HG03558 (cell line): Measurements from ENCODE around the gene TMC8.

Experiments
- ATAC-seq: cut with Tn5 transposase; IDR thresholded peaks from one replicate; pipeline ENCODE4 v1.9.1; 2021; ENCODE audit warnings: moderate number of reproducible peaks; ENCODE audit not compliant: unreplicated experiment; ENCODE audit errors: extremely low read depth

TMC8 gene

DNA sequence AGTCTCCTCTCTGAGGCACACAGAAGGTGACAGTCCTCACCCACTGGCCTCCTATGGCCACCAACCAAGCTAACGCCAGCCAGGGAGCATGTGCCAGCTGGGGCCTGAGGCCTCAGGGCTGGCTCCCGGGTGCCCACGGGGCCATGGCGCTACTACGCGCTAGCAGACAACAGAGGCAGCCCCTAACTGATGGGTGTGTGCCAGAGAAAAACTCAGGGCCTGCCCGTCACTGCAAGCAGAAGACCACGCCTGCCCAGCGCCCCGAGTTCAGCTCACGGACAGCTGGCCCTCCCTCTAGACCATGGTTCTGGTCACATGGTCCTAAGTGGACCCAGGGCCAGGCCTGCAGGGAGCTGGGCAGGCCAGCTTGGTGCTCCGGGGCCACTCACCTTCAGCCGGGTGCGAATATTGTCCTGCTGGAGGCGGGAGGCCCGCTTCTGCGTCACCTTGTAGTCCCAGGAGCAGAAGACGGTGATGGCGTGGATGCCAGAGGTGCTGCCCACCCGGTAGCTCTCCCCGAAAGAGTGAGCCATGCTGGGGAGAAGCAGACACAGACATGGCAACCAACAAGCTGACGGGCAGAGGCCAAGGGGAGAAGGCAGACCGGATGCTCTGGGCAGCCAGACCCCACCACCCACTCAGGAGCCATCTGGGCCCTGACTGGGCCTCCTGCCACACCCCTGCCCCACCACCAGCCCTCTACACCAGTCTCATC lies 8.2 kb upstream of the TMC8 start:
- no peak for ATAC-seq

DNA sequence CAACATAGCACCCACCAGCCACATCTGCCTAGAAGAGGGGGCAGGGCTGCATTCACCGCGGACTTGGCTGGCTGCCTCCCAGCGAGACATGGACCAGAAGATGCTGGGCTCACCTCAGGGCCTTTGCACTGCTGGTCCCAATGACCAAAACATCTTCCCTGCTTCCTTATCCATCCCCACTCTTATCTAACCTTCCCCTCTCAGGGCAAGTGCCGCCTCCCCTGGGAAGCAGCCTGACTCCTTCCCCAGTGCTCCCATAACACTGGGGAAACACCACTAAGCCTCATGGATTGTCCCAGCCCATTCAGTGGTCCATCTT lies 7.7 kb upstream of the TMC8 start:
- no peak for ATAC-seq

DNA sequence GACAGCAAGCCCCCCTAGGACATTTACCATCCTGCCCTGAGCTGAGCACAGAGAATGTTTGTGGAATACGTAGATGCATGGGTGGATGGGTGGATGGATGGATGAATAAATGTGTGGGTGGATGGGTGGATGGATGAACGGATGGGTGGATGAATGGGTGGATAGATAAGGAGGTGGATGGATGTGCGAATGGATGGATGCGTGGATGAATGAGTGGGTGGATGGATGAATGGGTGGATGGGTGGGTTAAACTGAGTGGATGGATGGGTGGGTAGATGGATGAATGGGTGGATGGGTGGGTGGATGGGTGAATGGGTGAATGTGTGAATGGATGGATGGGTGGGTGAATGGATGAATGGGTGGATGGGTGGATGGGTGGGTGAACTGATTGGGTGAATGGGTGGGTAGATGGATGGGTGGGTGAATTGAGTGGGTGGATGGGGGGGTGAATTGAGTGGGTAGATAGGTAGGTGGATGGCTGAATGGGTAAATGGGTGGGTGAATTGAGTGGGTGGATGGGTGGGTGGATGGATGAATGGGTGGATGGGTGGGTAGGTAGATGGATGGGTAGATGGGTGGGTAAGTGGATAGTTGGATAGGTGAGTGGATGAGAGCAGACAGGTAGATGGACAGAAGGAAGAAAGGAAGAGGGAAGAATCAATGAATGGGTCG lies 7.2 kb upstream of the TMC8 start:
- no peak for ATAC-seq

DNA sequence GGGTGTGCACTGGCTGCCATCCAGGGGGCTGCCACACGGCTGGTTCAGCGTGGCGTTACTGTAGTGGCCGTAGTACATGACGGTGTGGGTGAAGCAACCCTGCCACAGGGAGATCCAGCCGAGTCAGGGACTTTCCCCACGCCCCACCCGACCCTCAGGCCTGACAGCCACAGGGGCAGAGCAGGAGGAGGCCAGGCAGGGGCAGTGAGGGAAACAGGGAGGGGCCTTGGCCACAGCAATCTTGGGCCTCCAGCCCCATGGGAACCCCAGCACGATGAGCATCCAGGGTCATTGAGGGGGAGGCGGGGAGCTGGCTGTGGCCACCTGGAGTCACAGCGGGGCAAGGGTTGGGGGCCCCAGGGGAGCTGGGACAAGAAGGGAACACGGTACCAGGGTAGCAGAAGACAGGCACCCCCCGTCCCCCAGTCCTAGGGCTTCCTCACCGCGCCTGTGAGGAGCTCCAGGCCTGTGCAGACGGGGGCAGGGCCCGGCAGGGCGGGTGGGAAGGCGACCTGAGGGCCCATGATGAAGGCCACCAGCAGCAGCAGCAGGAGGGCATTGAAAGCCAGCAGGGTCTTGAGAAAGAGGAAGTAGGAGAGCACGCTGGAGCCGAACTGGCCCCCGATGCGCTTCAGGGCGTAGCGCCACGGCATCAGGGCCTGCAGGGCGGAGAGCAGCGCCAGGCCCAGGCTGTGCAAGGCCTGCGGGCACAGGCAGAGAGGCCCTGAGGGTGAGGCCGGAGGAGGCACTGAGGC lies 6.3 kb upstream of the TMC8 start:
- no peak for ATAC-seq

DNA sequence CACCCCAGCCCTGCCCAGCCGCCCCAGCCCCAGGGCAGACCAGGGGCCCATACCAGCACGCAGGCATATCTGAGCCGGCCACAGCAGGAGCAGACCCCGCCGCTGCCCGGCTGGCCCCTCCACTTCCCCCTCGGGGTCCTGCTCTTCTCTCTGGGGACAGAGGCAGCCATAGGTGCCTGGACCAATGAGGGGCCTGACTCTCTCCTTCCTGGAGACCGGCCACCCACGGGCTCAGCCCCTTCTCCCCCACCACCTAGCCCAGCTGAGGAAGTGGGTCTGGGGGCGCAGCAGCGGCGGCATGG lies 5.8 kb upstream of the TMC8 start:
- ATAC-seq = no peak

DNA sequence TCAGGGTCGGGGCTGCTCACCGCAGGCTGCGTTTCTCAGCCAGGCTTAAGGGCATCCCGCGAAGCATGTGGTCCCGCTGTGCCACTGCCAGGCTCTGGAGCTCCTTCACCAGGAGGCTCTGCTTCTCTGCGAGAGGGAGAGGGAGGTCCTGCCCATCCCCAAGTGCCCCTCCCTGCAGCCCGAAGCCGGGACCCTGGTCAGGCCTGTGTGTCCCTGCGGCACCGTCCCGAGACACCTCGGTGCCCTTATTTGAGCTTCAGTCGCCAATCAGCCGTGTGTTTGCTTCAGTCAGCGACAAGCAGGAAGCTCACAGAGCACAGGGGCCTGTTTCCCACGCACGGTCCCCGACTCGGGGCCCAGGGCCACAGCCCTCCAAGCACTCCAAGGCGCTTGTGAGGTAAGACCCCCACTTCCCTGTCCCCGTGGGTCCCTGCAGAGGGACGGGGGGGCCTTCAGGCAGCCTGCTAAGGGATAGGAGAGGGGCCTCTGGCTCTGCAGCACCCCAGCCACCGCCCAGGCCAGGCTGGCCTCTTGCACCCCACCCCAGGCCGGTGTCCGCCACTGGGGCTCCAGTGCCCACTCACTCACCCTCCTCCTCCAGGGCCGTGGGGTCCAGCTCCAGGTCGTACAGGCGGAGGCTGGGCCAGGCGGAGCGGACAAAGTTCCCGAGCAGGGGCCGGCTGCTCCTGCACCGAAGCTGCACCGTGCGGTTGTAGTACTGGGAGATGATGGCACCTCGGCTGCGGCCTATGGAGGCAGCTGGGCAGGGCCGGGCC lies 5.2 kb upstream of the TMC8 start:
- no peak for ATAC-seq

DNA sequence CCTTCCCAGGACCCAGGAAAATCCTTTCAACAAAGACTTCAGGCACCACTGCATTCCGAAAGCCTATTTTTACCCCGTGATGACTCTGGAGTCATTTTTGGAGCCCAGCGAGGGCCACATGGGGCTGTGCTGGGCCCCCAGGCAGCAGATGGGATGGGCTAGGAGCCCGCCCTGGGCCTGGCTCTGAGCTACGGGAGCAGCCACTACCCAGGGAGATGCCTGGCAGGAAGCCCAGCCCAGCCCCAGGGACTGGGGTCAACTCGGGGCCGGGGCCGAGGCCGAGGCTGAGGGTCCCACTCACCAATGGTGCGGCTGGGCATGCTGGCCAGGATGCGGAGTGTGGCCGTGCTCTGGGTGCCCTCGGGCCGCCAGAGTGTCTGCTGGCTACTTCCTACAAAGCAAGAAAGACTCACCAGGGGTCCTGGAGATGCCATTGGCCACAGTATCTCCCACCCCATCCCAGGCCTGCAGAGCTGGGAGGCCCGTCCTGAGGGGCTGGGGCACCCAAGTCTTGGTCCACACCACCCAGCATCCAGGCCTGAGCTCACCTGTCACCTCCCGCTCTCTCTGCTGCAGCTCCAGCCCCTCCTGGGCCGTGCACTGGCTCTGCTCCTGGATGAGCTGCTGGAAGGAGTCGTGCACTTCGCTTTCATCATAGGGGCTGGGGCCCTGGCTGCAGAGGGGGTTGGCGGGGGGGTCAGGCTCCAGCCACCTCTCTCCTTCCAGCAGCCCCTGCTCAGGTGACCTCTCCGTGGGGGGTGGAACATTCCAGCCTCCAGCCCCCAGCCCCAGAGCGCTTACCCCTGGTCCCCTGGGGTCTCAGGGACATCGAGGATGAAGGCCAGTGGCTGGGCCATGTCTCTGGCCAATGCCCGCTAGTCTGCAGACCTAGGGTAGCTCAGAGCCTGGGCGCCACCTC lies 4.3 kb upstream of the TMC8 start:
- no peak for ATAC-seq

DNA sequence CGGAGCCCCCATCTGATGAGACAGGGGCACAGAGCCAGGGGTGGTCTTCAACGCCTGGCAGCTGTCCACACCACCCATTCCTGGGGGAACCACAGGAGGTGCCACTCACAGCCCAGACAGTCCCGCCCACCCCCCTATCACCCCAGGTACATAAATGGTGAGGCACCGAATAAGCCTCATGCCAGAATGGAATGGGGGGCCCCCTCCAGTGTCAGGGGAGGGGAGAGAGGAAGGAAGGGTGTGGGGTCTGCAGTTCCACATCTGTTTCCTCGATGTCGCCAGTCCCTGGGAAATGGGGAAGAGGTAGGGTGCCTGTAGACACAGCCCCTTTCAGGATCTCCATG lies 3.7 kb upstream of the TMC8 start:
- no peak for ATAC-seq

DNA sequence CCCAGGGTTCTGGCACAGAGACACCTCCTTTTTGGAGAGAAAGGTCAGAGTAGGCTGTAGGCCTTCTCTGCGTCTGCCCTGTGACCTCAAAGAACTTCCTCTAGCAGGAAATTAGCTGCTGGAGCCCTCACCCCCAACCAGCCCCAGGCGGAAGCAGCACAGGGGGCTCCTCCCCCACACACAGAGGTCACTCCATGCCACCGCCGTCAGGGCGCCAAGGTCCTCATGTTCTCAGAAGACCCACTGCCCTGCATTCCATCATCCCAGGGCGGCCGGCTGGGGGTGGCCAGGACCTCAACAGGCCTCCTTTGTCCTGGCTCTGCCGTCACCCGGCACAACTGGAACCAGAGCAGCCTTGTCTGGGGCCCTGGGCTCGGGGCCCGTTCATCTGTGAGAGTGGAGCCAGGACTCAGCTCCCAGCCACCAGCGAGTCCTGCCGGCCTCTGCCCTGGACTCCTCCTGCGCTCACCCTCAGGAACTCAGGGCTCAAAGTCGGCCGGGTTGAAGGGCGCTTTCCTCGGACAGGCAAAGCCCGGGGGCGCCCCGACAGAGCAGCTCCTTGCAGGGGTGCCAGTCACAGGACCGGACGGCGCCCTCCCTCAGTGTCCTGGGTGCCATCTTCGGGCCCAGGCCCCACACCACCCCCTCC lies 3.2 kb upstream of the TMC8 start:
- no peak for ATAC-seq

DNA sequence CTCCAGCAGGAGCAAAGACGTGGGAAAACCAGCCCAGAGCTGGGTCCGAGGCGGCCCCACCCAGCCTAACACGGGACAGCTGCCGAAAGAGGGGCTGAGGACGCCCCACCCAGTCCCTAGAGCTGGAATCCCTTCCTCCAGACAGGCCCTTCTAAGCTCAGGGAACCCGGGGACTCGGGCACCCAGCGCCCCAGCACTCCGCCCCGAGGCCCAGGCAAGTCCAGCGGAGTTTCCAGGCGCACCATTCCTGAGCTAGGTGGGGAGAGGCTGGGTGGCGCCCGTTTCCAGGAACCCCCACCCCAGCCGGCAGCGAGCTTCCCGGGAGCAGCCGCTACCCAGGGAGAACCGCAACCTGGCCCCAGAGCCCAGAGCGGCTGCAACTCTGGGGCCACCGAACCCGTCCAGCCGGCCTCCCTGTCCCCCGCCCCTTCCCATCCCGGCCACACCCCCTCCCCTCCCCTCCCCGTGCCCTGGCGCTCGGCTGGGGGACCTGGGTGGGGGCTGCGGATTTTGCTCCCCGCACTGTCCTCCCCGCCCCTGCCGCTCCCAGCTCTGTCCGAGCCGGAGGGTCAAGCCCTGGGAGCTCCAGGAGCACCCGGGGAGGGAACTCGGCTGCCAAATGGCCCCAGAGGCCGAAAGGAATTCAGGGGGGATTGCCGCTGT lies 2.6 kb upstream of the TMC8 start:
- no peak for ATAC-seq

DNA sequence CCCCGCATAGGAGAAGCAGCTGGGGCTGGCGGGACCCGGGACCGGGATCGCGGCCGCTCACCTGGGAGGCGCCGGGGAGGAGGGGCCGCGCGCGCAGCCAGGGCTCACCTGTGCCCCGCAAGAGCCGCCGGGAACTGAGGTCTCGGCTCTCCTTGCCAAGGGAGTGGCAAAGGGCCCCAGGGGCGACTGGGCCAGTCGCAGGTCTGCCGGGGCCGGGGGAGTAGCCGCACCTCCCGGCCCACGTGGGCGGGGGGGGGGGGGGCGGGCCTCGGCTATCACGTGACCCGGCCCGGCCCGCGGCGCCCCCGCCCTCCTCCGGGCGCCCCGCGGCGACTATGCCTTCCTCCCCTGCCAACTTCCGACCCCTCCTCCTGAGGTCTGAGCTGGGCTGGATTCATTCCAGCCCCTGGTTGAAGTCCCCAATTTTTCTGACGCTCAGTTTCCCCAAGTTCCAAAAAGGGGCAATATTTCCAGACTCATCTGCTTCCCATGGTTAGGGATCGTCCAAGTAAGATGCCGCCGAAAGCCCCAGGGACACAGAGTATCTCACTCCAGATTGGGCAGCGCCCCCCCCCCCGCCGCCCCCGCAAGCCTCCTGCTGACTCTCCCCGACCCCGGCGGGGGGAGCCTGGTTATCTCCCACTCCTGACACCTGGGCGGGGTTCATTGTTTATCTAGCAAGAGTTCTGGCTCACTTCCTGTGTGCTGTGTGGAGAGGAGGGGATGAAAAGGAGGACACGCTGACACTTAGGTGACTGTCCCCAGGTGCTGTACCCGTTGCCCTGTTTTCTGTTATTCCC lies 1.8 kb upstream of the TMC8 start, which contains the start of gene TMC6:
Gene TMC6, minus strand, starts transcription at position 205 of the 800 bp plus-strand sequence. CDS start 1,923 bp downstream, outside the sequence.
- ATAC-seq = no peak

DNA sequence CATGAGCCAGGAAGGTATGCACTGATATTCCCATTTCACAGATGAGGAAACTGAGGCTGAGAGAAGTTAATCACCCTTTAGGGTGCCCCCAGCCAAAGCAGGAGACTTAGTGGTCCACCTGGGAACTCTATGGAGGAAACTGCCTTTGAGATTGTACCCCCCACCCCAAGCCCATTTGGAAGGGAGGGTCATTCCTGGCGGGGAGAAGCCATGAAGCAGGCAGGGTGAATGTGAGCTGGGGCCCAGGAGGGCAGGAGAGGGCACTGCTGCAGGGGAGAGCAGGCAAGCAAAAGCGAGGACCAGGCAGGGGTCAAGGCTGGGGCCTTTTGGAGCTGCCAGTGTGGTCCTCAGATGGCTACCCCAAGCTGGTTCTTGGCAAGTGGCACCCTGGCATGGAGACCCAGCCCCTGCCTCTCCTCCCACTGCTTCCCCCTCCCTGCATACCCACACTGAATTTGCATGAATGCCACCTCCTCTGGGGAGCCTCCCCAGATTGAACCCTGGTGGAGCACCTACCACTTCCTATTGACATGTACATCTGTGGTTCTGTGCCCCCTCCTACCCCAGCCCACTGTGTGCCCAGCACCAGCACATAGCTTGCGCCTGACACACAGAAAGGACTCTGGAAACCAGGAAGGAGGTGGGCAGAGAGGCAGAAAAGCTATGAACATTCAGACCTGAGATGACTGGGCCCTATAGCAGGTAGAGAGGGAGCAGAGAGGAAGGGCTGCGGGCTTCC lies 1.1 kb upstream of the TMC8 start:
- no peak for ATAC-seq

DNA sequence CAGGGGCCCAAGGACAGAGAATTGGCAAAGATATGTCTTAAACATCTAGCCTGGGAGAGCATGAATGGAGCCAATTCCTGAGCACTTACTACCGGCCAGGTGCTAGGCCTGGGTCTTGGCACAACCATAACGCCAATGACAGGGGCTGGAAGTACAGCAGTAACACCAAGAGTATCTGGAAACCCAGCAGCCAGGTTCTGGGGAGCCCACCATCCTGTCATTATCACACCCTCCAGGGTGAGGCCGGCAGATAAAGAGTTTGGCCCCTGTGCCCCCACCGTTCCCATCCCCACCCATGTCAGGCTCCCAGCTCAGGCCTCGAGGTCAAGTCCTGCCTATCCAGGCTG lies 508 bp upstream of the TMC8 start:
- ATAC-seq = no peak

DNA sequence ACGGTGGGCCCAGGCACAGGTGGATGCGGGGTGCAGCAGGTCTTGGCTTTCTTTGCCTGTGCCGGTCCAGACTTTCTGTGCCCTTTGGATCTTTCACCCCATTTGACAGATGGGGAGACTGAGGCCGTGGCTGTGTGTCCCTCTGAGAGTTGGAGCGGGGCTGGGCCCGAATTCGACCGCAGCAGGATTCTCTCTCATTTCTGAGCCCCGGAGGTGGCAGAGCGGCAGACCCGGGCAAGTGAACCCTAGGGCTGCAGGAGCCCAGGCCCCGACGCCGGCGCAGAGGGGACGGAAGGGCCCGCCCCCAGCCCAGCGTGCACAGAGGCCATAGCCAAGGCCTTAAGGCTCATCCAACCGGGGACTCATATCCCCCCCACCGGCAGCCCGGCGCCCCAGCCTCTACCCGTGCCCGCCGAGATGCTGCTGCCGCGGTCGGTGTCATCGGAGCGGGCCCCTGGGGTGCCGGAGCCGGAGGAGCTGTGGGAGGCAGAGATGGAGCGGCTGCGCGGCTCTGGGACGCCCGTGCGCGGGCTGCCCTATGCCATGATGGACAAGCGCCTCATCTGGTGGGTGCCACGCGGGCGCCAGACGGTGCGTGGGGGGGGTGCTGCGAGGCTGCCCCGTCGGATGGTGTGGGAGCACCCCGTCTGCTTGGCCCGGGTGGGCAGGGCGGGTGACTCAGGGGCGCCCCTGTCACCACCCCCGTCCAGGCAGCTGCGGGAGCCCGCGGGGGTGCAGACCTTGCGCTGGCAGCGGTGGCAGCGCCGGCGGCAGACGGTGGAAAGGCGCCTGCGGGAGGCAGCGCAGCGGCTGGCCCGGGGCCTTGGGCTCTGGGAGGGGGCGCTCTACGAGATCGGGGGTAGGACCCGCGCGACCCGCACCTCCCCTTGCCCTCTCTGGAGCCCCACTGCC lies 857 bp downstream of the TMC8 start:
- no peak for ATAC-seq

DNA sequence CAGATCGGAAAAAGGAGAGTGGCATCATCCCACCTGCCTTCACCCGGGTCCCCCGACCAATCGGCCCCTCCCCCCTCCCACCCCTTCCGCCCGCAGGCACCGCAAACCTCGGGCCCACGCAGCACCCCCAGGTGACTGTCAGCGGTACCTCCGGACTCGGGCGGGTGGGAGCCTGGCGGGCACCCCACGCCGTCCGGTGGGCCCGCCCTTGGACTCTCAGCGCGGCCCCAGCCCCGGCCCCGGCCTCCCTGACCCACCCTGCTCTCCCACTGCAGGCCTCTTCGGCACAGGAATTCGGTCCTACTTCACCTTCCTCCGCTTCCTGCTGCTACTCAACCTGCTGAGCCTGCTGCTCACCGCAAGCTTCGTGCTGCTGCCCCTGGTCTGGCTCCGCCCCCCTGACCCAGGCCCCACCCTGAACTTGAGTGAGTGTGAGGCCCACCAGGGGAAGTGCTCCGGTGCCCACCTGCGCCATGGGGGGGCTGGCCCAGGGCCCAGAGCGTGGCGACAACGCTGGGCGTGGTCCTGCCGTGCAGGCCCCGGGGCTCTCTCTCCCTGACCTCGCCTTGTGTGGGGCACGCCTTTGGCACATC lies 1.6 kb downstream of the TMC8 start:
- ATAC-seq = no peak

DNA sequence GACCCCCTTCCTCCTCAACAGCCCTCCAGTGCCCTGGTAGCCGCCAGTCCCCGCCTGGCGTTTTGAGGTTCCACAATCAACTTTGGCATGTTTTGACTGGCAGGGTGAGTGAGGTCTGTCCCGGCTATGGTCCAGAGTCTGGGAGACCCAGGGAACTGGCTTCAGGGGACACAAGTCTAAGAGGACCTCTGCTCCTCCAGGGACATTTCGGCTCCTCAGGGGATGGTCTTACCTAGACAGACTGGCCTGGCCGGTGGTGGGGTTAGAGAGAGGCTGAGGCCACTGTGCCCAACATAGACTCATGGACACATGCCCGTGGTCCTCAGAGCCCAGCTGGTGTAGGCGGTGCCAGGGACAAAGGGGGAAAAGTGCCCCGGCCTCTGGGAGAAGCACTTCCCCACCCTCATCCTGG lies 2.2 kb downstream of the TMC8 start:
- ATAC-seq = no peak
